Activated B cell treated with CpG ODN at 0.5 μM for 24 hours (primary cell): ENCODE data around the gene WDR44. TPM values are rescaled to one million over a fixed set of nuclear protein-coding genes. Genes with fewer than 3 reads are reported as not detected.
"Not testable (repeated sequence)": the region's sequence is repeated elsewhere in the genome, so short reads cannot be mapped to it uniquely, and the experiment has no call there.

Experiments used
- ATAC-seq: fragments of 200-7000 bp; cut with Tn5 transposase; one replicate; pipeline ENCODE4 v1.10.0; 2021; ENCODE audit warnings: low read depth, mild to moderate bottlenecking, moderate library complexity
- CTCF ChIA-PET: fragments of 350-600 bp; sonication (Branson Sonifier 250); formaldehyde crosslinking; loops from one replicate; lab custom pipeline; 2021; ENCODE audit warnings: antibody characterized with exemption; lab: Charles Lee
- POLR2A ChIA-PET: fragments of 350-600 bp; sonication (Branson Sonifier 250); formaldehyde crosslinking; loops from one replicate; lab custom pipeline; 2021; ENCODE audit warnings: antibody characterized with exemption; lab: Charles Lee
- DNase-seq: peaks from one replicate; pipeline ENCODE4 v3.0.0; 2022
- H3K27ac Mint-ChIP-seq: one replicate; pipeline ENCODE4 v1.8.0; 2020; ENCODE audit warnings: mixed read lengths
- H3K27me3 Mint-ChIP-seq: one replicate; pipeline ENCODE4 v1.8.0; 2021; ENCODE audit warnings: mixed read lengths
- H3K36me3 Mint-ChIP-seq: one replicate; pipeline ENCODE4 v1.8.0; 2021; ENCODE audit warnings: low read depth, mixed read lengths
- H3K4me1 Mint-ChIP-seq: one replicate; pipeline ENCODE4 v1.8.0; 2021; ENCODE audit warnings: mixed read lengths
- H3K4me3 Mint-ChIP-seq: one replicate; pipeline ENCODE4 v1.8.0; 2020; ENCODE audit warnings: mild to moderate bottlenecking, mixed read lengths
- H3K9me3 Mint-ChIP-seq: one replicate; pipeline ENCODE4 v1.8.0; 2020; ENCODE audit warnings: mixed read lengths
- intact Hi-C: fragments of 100-400 bp; cut with micrococcal nuclease; formaldehyde crosslinking; loops from one replicate; pipeline ENCODE4 v1.15.1; 2024
- total RNA-seq: library from RNA; stranded (reverse); gene quantifications from 2 replicates; pipeline ENCODE4 v1.2.3, GENCODE V29; 2022
- TF ChIP-seq, protein P1 (sequence below): fragments of 200-600 bp; IDR thresholded peaks from one replicate; pipeline ENCODE4 v1.8.0; 2022; ENCODE audit warnings: antibody characterized with exemption, mild to moderate bottlenecking

The WDR44 gene, protein sequence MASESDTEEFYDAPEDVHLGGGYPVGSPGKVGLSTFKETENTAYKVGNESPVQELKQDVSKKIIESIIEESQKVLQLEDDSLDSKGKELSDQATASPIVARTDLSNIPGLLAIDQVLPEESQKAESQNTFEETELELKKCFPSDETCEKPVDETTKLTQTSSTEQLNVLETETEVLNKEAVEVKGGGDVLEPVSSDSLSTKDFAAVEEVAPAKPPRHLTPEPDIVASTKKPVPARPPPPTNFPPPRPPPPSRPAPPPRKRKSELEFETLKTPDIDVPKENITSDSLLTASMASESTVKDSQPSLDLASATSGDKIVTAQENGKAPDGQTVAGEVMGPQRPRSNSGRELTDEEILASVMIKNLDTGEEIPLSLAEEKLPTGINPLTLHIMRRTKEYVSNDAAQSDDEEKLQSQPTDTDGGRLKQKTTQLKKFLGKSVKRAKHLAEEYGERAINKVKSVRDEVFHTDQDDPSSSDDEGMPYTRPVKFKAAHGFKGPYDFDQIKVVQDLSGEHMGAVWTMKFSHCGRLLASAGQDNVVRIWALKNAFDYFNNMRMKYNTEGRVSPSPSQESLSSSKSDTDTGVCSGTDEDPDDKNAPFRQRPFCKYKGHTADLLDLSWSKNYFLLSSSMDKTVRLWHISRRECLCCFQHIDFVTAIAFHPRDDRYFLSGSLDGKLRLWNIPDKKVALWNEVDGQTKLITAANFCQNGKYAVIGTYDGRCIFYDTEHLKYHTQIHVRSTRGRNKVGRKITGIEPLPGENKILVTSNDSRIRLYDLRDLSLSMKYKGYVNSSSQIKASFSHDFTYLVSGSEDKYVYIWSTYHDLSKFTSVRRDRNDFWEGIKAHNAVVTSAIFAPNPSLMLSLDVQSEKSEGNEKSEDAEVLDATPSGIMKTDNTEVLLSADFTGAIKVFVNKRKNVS
- total RNA-seq = 15.3 and 18.7 TPM in 2 replicates

DNA sequence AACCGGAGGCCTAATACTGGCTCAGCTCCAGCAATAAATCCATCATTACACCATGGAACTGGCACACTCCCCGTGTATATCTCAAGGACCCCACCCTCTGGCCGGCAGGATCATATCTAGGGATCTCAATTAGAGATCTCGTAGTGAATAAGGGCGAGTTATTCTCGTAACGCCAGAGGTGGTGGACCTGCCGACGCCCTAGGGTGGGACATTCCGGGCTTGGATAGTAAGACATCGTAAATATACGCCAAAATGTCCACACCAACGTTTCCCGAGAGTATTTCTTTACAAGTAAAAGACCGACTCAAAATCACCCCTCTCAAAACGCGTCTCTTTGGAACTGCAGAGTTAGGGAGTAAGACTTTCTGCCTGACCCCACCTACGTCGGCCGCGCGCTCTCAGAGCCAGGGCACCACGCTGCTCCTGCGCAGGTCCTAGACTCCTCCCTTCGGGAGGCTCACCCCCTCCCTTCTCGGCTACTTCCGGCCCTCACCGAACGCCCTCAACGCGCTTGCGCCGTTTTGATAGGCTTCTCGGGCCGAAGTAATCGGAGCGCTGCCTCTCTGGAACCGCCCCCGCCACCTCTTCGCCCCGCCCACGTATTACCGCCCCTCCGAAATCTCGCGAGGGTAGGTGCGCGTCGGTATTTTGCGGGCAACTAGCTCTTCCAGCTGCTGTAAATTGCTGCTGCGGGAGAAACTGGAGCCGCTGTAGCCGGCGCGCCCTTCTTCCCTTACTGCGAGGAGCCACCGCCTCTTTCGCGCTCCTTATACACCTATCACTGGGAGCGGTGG is at the start of gene WDR44:
TSS of gene WDR44 (plus strand) at position 643 of the 794 bp plus-strand sequence. CDS start 398 bp downstream, outside the sequence.
- intact Hi-C loops = loop anchor here (1.0 to 5.0 kb wide), 5 partner anchors 47 to 1902 kb away; partner anchors contain the start of genes DOCK11 and LONRF3
- DNase-seq (peak; percentile 82), ATAC-seq (peak; percentile 89)
- Mint-ChIP-seq H3K4me1 (peaks cover 39% of the 10 kb centered on the region), H3K4me3 (peak within 1 kb of the TSS; percentile 98), H3K27me3 (no peaks in the 10 kb centered on the region), H3K27ac (peak within 1 kb of the TSS; percentile 97), H3K9me3 (no peaks in the 10 kb centered on the region), H3K36me3 (peaks cover 9% of the 10 kb centered on the region)
- CTCF ChIA-PET = interaction anchor here (0.6 kb wide), 1 partner anchor 201 kb away, joined by 3 read pairs; no protein-coding TSS in a partner anchor
- POLR2A ChIA-PET = no interaction called here
- TF ChIP-seq, protein P1, sequence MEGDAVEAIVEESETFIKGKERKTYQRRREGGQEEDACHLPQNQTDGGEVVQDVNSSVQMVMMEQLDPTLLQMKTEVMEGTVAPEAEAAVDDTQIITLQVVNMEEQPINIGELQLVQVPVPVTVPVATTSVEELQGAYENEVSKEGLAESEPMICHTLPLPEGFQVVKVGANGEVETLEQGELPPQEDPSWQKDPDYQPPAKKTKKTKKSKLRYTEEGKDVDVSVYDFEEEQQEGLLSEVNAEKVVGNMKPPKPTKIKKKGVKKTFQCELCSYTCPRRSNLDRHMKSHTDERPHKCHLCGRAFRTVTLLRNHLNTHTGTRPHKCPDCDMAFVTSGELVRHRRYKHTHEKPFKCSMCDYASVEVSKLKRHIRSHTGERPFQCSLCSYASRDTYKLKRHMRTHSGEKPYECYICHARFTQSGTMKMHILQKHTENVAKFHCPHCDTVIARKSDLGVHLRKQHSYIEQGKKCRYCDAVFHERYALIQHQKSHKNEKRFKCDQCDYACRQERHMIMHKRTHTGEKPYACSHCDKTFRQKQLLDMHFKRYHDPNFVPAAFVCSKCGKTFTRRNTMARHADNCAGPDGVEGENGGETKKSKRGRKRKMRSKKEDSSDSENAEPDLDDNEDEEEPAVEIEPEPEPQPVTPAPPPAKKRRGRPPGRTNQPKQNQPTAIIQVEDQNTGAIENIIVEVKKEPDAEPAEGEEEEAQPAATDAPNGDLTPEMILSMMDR = no peak

DNA sequence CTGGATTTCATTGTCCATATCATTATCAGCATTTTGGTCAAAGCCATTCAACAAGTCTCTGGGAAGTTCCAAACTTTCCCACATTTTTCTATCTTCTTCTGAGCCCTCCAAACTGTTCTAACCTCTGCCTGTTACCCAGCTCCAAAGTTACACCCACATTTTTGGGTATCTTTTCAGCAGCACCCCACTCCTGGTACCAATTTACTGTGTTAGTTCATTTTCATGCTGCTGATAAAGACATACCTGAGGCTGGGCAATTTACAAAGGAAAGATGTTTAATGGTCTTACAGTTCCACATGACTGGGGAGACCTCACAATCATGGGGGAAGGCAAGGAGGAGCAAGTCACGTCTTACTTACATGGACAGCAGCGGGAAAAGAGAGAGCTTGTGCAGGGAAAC is 40.1 kb upstream of the WDR44 start:
- ATAC-seq, POLR2A ChIA-PET, H3K4me1 Mint-ChIP-seq, H3K4me3 Mint-ChIP-seq, H3K36me3 Mint-ChIP-seq, H3K27ac Mint-ChIP-seq, CTCF ChIA-PET, H3K27me3 Mint-ChIP-seq, H3K9me3 Mint-ChIP-seq, intact Hi-C loops, DNase-seq: not testable (repeated sequence)

DNA sequence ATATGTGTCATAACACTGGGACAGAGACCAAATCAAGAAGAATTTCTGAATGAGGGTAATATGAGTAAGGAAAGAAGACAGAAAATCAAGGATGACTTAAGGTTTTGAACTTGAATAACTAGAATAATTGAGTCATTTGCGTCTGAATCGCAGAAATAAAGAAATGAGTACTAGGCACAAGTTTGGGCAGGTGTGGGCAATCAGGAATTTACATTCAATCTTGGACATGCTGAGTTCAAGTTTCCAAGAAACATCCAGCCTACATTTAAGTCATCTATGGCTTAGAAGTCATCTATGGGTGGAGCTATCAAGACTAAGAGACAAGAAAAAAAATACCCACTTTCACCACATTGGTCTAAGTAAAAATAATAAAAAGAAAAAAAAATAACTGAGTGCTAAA is 30.4 kb upstream of the WDR44 start:
- no peak overlapping the region for H3K27ac Mint-ChIP-seq
- ChIA-PET CTCF (no interaction called here), POLR2A (no interaction called here)
- intact Hi-C loops = no loop called here
- ATAC-seq (no peak), DNase-seq (no peak)
- TF ChIP-seq, protein P1 = no peak
- H3K27me3 Mint-ChIP-seq = no peaks in the 10 kb centered on the region
- H3K4me3 Mint-ChIP-seq = no peak overlapping the region
- no peaks in the 10 kb centered on the region for H3K4me1 Mint-ChIP-seq
- no peaks in the 10 kb centered on the region for H3K9me3 Mint-ChIP-seq
- H3K36me3 Mint-ChIP-seq = no peaks in the 10 kb centered on the region

DNA sequence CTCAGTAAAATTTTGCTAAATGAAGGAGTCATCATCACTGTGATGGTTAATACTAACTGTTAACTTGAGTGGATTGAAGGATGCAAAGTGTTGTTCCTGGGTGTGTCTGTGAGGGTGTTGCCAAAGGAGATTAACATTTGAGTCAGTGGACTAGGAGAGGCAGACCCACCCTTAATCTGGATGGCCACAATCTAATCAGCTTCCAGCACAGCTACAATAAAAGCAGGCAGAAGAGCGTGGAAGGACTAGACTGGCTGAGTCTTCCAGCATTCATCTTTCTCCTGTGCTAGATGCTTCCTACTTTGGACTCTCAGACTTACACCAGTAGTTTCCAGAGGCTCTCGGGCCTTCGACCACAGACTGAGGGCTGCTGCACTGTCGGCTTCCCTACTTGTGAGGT is 21.3 kb upstream of the WDR44 start:
- no peak overlapping the region for H3K27ac Mint-ChIP-seq
- DNase-seq (no peak), ATAC-seq (no peak)
- H3K36me3 Mint-ChIP-seq = no peaks in the 10 kb centered on the region
- H3K27me3 Mint-ChIP-seq = no peaks in the 10 kb centered on the region
- no peaks in the 10 kb centered on the region for H3K4me1 Mint-ChIP-seq
- ChIA-PET CTCF (no interaction called here), POLR2A (no interaction called here)
- TF ChIP-seq, protein P1 = no peak
- no peak overlapping the region for H3K4me3 Mint-ChIP-seq
- no peaks in the 10 kb centered on the region for H3K9me3 Mint-ChIP-seq
- intact Hi-C loops = no loop called here

DNA sequence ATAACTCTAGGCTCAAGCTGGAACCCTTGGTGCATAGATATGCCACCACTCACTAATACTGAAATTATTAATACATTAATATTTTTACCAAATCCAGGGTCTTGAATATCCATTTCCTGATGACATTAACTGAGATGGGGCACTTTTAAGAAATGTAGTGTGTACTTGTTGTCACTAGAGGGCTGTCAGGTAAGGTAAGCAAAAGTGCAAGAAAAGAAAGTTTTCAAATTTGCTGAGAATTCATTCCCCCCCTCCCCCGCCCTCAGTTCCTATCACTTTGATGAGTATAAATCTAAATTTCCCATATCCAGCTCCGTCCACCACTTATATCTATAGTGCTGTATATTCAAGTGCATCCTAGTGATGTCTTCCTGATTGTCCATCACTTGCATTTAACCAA is 20.5 kb upstream of the WDR44 start:
- no peak for DNase-seq
- CTCF ChIA-PET = no interaction called here

More for the DNA sequence above, 20.5 kb upstream of the WDR44 start:
- H3K9me3 Mint-ChIP-seq = no peaks in the 10 kb centered on the region
- TF ChIP-seq, protein P1 = no peak
- no peak overlapping the region for H3K27ac Mint-ChIP-seq
- ATAC-seq = no peak
- POLR2A ChIA-PET = no interaction called here
- H3K36me3 Mint-ChIP-seq = no peaks in the 10 kb centered on the region
- H3K4me3 Mint-ChIP-seq = no peak overlapping the region
- H3K27me3 Mint-ChIP-seq = no peaks in the 10 kb centered on the region
- intact Hi-C loops = no loop called here
- no peaks in the 10 kb centered on the region for H3K4me1 Mint-ChIP-seq
